HL-60 (cell line): ENCODE results near the gene DGUOK.

Source experiments
- DNase-seq, 2 experiments: peaks; one replicate each; pipeline ENCODE4 v3.0.0-alpha.2; 2010 to 2020; ENCODE audit warnings: low read depth in 1 of 2, low spot score in 1 of 2
- H3K27ac ChIP-seq: fragments of 250-450 bp; sonication (Bioruptor Pico); replicated peaks from 2 replicates; pipeline ENCODE4 v1.5.1; 2020; ENCODE audit warnings: mild to moderate bottlenecking, moderate library complexity
- H3K27me3 ChIP-seq: fragments of 250-450 bp; sonication (Bioruptor Pico); 2 replicates; pipeline ENCODE4 v1.5.1; 2021; ENCODE audit warnings: mild to moderate bottlenecking, moderate library complexity; ENCODE audit not compliant: insufficient read depth, poor library complexity, severe bottlenecking
- H3K4me3 ChIP-seq: replicated peaks from 2 replicates; pipeline ENCODE4 v1.5.1; 2011; ENCODE audit warnings: mild to moderate bottlenecking, control low read depth, low read length; ENCODE audit not compliant: insufficient read depth
- CTCF ChIP-seq: IDR thresholded peaks from one replicate; pipeline ENCODE4 v1.5.1; 2011; ENCODE audit warnings: low read length, control low read depth, inconsistent platforms; ENCODE audit not compliant: insufficient read depth
- GABPA ChIP-seq: IDR thresholded peaks from 2 replicates; pipeline ENCODE4 v1.6.1; 2012; ENCODE audit warnings: low read depth
- POLR2AphosphoS5 ChIP-seq: IDR thresholded peaks from 2 replicates; pipeline ENCODE4 v1.6.1; 2012; ENCODE audit warnings: low read depth
- SPI1 ChIP-seq: IDR thresholded peaks from 2 replicates; pipeline ENCODE4 v1.6.1; 2012; ENCODE audit warnings: low read depth, mild to moderate bottlenecking, borderline replicate concordance
- TF ChIP-seq, protein P1 (sequence below): IDR thresholded peaks from 2 replicates; pipeline ENCODE4 v1.6.1; 2012; ENCODE audit warnings: low read depth; ENCODE audit not compliant: insufficient replicate concordance

The DGUOK gene

GRCh38 chr2:74002505-74003421, 76.1 kb downstream of the DGUOK start:
- TF ChIP-seq, protein P1, sequence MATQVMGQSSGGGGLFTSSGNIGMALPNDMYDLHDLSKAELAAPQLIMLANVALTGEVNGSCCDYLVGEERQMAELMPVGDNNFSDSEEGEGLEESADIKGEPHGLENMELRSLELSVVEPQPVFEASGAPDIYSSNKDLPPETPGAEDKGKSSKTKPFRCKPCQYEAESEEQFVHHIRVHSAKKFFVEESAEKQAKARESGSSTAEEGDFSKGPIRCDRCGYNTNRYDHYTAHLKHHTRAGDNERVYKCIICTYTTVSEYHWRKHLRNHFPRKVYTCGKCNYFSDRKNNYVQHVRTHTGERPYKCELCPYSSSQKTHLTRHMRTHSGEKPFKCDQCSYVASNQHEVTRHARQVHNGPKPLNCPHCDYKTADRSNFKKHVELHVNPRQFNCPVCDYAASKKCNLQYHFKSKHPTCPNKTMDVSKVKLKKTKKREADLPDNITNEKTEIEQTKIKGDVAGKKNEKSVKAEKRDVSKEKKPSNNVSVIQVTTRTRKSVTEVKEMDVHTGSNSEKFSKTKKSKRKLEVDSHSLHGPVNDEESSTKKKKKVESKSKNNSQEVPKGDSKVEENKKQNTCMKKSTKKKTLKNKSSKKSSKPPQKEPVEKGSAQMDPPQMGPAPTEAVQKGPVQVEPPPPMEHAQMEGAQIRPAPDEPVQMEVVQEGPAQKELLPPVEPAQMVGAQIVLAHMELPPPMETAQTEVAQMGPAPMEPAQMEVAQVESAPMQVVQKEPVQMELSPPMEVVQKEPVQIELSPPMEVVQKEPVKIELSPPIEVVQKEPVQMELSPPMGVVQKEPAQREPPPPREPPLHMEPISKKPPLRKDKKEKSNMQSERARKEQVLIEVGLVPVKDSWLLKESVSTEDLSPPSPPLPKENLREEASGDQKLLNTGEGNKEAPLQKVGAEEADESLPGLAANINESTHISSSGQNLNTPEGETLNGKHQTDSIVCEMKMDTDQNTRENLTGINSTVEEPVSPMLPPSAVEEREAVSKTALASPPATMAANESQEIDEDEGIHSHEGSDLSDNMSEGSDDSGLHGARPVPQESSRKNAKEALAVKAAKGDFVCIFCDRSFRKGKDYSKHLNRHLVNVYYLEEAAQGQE: no peak
- TF ChIP-seq GABPA: no peak
- Histone ChIP-seq H3K4me3 (no peak overlapping the region), H3K27ac (no peak overlapping the region), H3K27me3 (no peaks in the 10 kb centered on the region)
- no peak for DNase-seq

DNA sequence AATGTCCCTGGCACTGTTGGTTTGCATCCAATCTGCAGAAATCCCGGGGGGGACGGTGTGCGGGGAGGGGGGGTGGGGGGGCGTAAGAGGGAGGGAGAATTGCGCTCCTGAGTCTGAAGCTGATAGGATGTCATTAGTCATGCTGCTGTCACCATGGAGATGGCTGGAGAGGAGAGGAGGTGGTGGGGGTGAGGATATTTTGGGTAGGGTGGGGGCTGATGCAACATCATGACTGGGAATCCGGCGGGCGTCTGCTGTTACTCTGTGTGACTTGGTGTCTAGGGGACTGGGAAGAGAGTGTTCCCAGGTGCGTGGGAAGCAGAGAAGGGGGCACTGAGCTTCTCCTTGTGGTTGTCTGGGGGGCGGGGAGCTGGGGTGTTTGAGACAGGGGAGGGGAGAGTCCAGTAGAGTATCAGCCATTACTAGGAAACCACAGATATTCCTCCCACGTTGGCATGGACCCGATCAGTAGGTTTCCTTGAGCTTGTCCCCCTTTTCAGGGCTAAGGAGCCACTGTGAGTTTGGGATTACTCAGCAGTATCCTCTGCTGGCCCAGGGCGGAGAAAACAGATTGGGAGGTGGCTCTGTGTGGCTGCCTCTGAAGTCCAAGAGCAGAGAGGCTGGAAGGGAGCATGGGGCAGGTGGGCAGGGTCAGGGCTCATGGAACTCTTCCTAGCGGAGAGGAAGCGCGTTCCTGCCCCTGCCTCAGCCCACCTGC, 77.0 kb downstream of the DGUOK start:
- no peaks in the 10 kb centered on the region for H3K27me3 ChIP-seq
- H3K4me3 ChIP-seq: no peak overlapping the region
- no peak overlapping the region for H3K27ac ChIP-seq
- DNase-seq: no peak
- TF ChIP-seq POLR2AphosphoS5 (no peak), SPI1 (no peak), GABPA (no peak), CTCF (no peak)
- TF ChIP-seq, protein P1: no peak

DNA sequence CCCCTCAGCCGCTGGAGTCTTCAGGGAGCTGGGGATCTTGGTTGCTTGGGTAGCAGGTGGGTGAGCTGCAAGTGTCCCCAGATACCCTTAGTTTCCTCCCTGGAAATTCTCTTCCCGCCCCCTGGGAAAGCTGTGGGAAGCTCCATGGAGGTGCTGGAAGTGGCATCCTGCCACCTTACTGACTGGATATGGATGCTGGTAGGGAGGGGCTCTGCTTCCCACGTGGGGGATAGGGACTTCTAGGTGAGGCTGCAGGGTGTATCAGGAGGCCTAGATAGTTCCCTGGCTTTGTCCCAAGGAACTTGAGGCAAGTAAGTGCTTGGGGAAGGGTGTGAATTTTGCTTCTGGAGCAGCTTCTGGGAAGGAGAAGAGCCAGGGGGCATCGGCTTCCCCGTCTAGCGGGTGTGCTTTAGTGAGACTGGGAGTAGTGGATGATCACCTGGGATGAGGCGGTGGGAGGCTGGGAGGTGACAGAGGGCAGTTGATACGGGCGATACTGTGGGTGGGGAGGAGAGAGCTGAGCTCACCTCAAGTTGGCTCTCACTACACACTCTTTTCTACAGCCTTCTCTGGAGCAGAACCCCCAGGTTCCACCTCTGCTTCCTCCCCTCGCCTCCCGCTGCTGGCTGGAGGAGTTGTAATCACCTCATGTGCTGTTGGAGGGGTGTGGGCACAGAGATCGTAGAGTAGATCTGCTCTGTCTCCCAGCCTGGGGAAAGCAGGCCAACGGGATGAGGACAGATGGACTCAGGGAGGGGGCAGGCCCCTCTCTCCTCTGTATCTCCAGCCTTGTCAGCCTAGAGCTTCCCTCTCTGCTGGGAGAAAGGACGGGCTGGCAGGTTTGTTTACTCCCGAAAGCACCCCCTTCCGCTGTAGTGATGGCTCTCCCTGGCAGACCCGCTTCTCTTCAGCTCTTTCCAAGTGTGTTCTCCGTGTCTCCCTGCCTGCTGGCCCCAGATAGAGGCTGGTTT, 77.8 kb downstream of the DGUOK start:
- no peak overlapping the region for H3K4me3 ChIP-seq
- TF ChIP-seq, protein P1: no peak
- TF ChIP-seq SPI1 (no peak), POLR2AphosphoS5 (no peak), CTCF (no peak), GABPA (no peak)
- no peak overlapping the region for H3K27ac ChIP-seq
- no peak for DNase-seq
- no peaks in the 10 kb centered on the region for H3K27me3 ChIP-seq
